Measurements from ENCODE around the gene PLK2.

PLK2 gene

DNA sequence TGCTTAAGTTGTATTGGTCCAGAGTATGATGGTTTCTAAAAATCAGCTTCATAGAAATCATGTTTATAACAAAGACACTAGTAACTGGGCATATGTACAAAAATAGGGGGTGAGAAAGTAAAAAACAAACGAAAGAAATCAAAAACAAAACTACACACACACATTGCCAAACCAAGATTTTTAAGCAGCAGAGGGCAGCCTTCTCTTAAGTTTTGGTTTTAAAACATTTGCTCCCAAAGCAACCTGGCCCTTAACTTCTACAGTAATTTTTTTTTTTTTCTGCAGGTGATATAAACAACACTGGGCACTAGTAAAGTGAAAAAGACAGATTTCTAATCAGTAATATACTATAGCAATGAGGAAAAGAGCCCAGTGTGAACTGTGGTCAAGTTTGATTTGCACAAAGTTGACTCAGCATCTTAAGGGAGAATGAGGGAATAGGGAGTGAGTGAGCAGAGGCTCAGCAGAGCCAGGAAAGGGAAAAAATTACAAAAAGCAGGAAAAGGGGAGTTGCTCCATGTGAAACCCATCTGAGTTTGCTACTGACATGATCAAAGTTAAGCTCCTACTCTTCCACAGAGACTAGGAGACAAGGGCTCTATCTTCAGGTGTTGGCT is 18.0 kb upstream of the PLK2 start:
- DNase-seq (ENCODE audit: low spot score), result no peak

GRCh38 chr5:58475404-58475803 is 15.5 kb upstream of the PLK2 start:
- no peak for DNase-seq (ENCODE audit: low spot score)

DNA sequence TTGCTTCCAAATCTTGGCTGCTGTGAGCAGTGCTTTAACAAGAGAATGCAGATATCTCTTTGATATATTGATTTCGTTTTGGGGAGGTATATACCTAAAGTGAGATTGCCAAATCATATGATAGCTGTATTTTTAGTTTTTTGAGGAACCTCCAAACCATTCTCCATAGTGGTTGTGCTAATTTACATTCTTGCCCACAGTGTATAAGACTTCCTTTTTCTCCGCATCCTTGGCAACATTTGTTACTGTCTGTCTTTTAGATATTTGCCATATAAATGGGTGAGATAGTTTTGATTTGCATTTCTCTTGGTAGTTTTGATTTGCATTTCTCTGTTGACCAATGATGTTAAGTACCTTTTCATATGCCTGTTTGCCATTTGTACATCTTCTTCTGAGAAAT is 10.0 kb upstream of the PLK2 start:
- no peak for DNase-seq (ENCODE audit: low spot score)

DNA sequence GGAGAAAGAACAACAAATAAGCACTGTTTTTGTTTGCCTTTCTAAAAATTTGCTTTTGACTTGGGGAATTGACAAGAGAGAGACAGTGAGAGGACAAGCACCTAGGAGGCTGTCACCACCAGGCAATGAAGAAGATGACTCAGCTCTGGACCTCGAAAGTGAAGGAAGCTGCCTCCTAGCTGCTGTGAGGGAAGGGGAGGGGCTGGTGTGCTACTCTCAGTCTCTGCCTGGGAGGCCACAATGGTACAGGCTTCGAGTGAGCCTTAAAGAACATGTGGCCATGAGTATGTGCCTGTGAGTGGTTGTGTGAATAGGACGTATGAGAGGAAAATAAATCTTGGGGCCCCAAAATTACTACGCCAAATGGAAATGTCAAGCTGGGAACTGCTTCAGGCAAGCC is 7.1 kb upstream of the PLK2 start:
- peak; percentile 26 for DNase-seq (ENCODE audit: low spot score)

- DNase-seq (ENCODE audit: low spot score), result peak; percentile 70
Measured at GRCh38 chr5:58462623-58463230, 2.8 kb upstream of the PLK2 start.

- DNase-seq (ENCODE audit: low spot score), result no peak
Measured at GRCh38 chr5:58462154-58462553, 2.3 kb upstream of the PLK2 start.

DNA sequence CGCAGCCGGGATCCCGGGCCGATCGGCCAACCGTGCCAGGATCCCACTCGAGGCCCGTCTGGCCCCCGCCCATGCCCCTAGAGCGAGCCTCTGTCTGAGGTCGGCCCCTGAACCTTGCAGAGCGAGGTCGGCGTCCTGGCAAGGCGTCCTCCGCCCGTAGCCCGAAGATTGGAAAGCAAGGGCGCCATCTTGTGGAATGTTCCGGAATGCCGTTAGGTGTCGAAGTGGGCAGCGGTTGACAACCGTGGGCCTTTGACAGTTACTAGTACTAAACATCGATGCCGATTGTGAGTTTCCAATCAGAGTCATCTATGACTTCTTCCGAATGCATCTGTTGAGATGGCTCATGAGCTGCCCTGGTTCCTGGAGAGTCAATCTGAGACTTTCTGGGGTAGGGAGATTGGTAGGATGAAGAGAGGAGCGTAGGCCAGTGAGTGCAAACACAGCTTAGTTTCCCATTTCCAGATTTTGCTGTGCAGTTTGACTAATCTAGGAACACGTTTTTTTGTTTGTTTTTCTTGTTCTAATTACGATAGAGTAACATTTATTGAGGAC is 923 bp upstream of the PLK2 start:
- DNase-seq (ENCODE audit: low spot score), result peak; percentile 94

GRCh38 chr5:58459146-58460001 is 512 bp downstream of the PLK2 start:
- no peak for DNase-seq (ENCODE audit: low spot score)

- peak; percentile 5 for DNase-seq (ENCODE audit: low spot score)
Measured at GRCh38 chr5:58458743-58459145, 1.1 kb downstream of the PLK2 start.

GRCh38 chr5:58458141-58458742 is 1.6 kb downstream of the PLK2 start:
- no peak for DNase-seq (ENCODE audit: low spot score)

DNA sequence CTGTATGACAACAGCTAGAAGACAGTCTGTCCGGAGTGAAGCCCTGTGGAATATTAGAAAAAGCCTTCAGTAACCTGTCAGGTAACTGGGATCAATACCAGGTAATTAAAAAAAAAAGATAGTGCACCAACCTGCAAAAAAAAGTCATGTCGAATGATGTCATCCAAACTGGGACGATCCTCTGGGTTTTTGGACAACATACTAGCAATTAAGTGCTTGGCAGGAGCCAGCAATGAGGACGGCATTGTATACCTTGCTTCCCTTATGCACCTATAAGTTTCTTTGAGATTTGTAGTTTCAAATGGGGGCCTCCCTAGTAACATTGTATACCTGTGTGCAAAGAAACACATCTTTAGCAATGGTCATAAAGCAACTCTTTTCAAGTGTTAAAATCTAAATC is 2.8 kb downstream of the PLK2 start:
- DNase-seq (ENCODE audit: low spot score), result no peak

- no peak for DNase-seq (ENCODE audit: low spot score)
Measured at GRCh38 chr5:58456486-58456885, 3.4 kb downstream of the PLK2 start.

GRCh38 chr5:58456026-58456425 is 3.9 kb downstream of the PLK2 start:
- no peak for DNase-seq (ENCODE audit: low spot score)

DNA sequence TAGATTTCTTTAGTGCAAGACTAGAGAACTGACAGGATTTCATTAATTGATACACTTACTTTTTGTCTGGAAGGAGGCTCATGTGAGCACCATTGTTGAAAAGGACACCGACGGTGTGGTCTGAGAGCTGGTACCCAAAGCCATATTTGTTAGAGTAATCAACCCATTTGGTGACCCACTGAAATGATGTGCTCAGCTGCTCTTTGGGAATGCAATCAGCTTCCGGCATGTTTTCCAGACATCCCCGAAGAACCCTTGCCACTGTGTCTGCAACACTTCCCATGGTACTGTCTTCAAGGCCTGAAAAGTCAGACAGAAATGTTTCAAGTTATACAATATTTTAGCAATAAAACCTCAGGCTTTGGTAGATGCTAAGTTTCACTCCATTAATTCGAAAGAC is 4.4 kb downstream of the PLK2 start:
- no peak for DNase-seq (ENCODE audit: low spot score)

DNA sequence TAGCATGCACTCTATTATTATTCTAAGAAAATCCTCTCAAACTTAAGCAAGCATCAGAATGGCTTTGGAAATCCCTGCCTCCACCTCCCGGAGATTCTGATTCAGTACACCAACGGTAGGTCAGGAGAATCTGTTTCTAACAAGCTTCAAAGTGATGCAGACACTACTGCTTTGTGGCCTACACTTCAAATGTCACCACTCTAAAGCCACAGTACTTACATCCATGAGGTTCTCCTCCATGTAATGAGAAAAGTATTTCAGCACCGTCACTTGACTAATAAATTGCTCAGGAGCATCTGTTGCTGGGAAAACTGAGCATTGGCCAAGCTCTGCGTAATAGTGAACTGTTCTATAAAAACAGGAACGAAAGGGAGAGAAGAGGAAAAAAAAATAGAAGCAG is 4.8 kb downstream of the PLK2 start:
- DNase-seq (ENCODE audit: low spot score), result no peak

DNA sequence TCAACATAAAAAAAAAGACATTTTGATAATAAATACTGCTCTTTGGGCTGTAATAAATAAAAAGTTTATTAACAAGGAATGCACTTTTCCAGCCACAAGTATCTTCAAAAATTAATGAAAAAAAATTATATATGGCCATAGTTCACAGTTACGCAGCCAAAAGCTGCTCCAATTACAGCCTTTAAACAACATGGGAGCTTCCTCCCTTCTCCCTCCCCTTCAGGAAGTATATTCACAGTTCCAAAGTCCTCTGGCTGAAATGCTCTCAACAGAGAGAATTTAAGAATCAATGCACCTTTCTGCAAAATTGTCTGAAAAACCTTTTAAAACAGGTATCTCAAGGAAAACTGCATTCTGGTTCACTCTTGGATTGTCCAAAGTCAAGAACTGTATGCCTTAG is 5.9 kb downstream of the PLK2 start:
- DNase-seq (ENCODE audit: low spot score), result no peak

- no peak for DNase-seq (ENCODE audit: low spot score)
Measured at GRCh38 chr5:58453306-58453705, 6.6 kb downstream of the PLK2 start.

DNA sequence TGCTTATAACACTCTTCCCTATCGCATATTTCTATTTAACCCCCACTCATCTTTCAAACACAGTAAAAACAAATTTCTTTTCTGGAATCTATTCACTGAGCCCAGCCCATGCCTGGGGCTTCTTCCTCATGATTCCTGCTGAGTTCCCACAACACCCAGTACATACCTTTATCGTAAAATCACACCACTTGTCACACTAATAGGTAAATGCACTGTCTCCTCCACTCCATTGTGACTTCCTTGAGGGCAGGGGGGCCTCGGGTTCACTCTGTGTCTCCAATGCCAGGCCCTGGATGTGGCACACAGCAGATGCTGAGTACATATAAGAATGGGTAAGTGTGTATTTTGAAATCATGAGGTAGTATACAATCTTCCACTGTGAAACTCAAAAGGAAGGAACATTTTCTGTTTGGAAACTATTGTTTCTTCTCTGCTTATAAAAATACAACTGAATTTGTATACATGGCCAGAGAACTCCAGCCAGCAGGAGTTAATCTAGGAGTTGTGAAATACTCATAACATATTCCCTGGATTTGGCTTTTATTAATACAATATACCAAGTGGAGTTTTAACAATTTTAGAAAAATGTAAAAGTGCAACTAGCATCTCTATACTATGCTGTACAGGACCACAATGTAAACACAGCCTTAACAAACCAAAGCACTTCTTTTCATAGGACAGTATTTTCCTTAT is 7.2 kb downstream of the PLK2 start:
- no peak for DNase-seq (ENCODE audit: low spot score)

DNA sequence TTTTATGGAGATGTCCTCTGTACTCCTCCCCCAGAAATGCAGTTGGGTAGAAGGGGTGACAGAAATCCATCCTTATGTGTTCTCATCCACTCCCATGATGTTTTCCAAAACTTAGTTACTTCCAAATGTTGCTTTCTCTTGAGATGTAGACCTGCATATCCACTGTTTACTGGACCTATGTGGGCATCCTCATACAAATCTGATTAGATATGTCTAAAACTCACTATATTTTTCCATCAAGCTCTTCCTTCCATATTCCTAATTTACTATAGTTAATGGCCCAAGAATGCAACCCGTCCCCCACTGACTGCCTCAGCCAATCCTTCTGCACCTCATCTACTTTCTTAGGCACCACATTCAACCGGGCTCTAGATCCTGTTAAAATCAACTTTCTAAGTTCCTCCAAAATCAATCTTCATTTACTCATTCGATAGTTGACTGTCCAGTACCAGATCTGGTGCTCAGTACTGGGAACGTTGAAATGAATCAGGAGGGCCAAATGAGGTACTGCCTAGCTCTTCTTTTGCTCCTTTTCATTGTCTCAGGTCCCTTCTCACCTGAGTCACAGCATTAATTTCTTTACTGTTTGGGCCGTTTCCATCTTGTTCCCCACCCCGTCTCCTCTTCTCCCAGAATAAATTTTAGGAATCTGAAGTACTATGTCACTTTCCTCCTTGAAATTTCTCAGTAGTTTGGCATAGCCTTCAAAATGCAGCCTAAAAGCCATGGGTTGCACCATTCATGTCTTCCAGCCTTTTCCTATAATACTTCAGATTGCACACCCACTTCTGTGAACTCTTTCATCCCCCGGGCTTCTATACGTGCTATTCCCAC is 7.9 kb downstream of the PLK2 start:
- no peak for DNase-seq (ENCODE audit: low spot score)

GRCh38 chr5:58450811-58451629 is 8.9 kb downstream of the PLK2 start:
- no peak for DNase-seq (ENCODE audit: low spot score)

Data from CD4-positive, alpha-beta T cell treated with Interleukin-2 at 100 ng/mL for 4 hours (primary cell).